Activated gamma-delta T cell treated with anti-CD3 and anti-CD28 coated beads, Interleukin-2, amount 50 U/mL, for 16 hours (primary cell): ENCODE data around the gene PVALEF.

Source experiments
- DNase-seq: peaks from one replicate; pipeline ENCODE4 v3.0.0-alpha.2; 2020; ENCODE audit warnings: low read depth

The PVALEF gene

DNA sequence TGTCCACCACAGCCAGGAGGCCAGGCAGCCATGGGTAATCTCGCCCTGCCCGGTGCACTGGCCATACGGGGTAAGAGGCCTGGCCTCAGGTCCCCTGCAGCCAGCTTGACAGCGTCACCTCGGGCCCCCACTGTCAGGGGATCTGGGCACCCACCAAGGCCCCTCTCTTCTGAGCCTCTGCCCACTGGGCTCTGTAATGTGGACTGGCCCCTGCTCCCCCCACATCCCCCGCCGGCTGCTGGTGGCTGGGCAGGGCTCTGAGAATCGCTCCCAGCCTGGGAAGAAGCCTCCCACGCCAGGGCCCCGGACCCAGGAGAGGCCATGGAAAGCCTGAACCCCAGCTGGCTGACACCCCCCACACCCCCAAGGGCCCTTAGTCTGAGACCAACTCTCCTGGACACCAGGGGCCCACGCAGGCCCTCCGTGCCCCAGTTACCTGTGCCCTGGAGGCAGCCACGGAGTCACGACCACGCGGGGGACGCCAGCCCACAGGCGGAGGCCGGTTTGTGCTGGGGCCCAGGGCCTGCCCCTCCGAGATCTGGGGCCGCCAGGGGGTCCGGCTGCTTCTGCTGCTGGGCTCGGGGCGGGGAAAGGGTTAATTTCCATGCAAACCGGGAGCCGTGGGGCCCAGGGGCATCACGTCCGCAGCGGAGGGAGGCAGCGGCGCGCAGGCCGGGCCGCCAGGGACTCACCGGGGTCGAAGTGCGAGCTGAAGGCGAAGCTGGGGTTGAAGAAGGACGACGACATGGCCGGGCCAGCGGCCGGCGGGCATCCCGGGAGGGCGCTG lies at the start of gene PVALEF:
PVALEF (plus strand) TSS at position 262 of the 787 bp plus-strand sequence. CDS start 15,720 bp downstream, outside the sequence.
- no peak for DNase-seq

- DNase-seq: no peak
Observed at GRCh38 chr17:81115749-81116464, 49.4 kb upstream of the PVALEF start.

DNA sequence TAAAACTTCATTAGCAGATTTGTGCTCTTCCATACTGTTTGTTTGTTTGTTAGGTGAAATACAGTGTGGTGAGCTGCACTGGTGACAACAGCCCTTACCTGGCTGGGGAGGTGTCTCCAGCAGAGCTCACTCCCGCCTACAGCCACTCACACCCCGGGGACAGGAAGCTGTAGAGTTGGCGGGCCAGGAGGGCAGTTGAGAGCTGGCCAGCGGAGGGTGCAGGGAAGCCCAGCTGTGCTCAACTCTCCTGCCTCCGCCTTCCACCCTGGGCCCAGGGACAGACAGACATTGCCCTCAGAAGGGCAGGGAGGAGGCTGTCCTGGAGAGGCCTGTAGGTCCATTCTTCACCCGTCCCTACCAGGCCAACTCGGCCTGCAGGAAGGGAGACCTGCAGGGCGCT lies 48.6 kb upstream of the PVALEF start:
- DNase-seq: no peak

- DNase-seq: no peak
Observed at GRCh38 chr17:81117672-81118198, 47.6 kb upstream of the PVALEF start.

DNA sequence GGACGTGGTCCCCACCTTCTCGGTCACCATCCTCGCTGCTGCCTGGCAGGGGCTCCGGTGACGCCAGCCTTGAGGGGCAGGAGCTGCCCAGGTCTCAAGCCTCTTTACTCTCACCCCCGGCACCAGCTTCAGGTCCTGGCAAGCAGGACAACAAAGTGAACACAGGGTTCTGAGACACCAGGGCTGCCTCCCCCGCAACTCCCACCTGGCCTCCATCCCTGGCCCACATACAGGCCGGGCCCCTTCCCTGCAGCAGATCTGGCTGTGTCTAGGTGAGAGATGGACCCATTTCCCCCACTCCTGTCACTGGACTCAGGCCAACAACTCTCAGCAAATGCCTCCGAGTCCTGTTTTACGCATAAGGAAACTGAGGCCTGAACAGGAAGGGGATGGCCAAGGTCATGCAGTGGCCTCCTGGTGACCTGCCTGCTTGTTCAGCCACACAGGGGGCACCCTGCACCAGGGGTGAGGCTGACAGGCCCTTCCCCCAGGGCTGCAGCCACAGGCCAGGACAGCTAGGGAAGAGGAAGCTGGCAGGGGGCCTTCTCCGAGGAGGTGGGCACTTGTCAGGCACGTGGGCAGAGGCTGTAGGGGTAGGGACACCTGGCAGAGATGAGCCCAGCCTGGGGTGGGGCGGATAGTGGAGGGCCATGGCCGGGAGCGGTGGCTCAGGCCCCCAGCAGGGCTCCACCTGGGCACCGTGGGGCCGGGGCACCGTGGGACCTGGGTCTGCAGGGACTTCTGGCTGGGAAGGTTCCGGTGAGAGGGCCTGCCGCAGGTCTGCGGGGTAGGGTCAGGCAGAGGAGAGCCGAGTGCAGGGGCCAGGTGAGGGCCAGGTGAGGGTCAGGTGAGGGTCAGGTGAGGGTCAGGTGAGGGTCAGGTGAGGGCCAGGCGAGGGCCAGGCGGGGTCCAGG lies 46.7 kb upstream of the PVALEF start:
- DNase-seq: no peak

GRCh38 chr17:81119223-81120148 lies 45.8 kb upstream of the PVALEF start:
- peak; percentile 57 for DNase-seq

- no peak for DNase-seq
Observed at GRCh38 chr17:81120149-81120484, 45.2 kb upstream of the PVALEF start.

DNA sequence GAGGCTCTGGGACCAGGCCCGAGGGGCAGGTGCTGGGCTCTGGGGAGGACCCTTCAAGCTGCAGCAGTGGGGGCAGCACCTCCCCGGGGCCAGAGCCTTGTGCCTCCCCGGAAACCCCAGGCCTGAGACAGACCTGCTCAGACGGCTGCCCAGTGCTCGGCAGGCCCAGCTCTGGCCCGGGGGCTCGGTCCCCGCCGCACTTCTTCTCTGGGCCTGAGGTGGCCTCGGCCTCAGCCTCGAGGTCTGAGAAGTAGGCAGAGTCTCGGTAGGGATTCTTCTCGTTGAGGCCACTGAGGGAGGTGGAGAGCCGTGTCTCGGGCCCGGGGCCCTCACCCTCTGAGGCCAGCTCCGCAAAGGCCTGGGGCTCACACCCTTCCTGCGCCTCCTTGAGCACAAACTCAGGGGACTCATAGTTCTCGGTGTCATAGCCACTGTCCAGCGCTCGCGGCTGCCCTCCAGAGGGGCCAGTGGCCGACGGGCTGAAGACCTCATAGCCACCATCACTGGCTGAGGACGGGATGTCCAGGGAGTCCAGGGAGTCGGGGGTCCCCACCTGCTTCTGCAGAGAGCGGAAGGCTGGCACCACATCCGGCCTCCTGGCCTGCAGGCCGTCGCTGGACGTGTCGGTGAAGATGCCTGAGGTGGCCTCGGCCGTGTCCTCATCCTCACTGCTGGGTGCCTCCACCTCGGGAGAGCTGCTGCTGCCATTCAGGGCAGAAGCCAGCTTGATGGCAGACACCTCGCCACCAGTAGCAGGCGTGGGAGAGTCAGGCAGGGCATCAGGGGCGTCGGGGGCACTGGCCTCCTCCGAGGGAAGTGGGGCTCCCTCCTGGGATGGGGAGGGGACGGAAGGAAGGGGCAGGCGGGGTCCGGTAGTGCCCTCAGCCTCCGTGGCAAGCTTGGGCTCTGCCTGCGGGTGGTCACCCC lies 44.3 kb upstream of the PVALEF start:
- DNase-seq: no peak

GRCh38 chr17:81121841-81122733 lies 43.2 kb upstream of the PVALEF start:
- no peak for DNase-seq

DNA sequence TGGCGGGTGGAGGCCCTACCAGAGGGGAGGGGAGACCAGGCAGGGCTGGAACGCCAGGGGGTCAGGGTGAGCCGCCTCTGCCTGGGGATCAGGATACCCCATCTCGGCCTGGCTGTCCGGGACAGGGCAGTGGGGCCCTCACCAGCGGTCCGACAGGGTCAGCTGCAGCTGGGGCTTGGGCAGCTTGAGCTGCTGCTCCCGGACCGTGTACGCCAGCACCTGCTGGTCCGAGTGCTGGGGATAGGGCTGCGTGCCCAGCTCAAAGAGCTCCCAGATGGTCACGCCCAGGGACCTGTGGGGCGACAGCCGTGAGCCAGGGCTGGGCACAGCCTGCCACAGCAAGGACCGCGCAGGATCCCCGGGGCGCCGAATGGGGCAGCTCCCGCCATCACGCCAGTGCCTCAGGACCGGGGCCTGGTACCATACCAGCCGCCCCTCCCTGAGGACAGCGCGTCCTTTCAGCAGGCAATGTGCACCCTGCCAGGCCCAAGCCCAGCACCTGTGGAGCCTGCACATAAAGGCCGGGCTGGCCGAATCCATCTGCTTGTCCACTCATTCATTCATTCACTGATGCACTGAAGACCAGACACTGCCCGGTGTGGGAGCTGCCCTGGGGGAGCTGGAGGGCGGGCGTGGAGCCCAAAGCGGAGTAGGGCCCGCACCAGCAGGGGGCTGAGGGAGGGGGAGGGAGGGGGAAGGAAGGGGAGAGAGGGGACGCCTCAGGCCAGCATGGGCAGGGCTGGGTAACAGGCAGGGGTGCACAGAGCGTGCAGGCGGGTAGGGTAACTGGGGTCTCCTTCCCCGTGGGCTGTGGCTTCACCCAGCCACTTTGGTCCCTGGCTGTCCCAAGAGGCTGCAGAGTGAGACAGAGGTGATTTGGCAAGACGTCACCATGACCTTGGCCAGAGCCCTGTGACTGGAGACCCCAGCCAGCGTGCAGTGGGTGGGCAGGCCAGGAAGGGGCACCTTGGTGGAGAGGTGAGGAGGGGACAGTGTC lies 42.0 kb upstream of the PVALEF start:
- DNase-seq: no peak

GRCh38 chr17:81124377-81124776 lies 40.9 kb upstream of the PVALEF start:
- no peak for DNase-seq

- no peak for DNase-seq
Observed at GRCh38 chr17:81125573-81126081, 39.7 kb upstream of the PVALEF start.

GRCh38 chr17:81126281-81127132 lies 38.8 kb upstream of the PVALEF start:
- DNase-seq: no peak

GRCh38 chr17:81127133-81127455 lies 38.2 kb upstream of the PVALEF start:
- no peak for DNase-seq

DNA sequence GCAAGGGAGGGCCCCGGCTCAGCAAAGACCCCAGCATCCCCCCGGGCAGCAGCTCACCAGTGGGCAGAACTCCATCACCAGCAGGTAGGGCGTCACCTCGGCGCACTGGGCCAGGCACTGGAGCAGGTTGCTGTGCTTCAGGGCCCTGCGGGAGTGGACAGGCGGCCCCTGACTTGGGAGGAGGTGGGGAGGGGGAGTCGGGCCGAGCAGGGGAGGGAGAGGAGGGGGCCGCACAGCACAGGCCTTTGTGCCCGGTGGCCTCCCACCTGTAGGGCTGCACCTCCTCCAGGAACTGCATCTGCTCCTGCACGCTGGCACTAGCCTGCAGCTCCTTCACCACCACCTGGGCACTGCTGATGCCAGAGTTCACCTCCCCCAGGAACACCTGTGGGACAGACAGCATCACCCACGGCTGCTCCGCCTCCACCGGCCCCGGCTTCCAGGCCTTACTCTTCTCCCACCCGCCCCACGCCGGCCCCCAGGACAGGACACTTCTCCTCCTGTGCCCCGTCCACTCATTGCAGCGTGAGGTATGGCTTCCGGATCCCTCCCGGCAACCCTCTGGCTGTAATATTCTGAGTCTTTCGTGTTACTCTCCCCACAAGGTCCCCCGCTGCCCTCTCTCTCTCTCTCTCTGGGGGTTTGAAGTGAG lies 37.7 kb upstream of the PVALEF start:
- DNase-seq: no peak

GRCh38 chr17:81128338-81128737 lies 37.0 kb upstream of the PVALEF start:
- no peak for DNase-seq
